ENCODE measurements around the gene DTD2.
A peak's percentile ranks its signal among the peaks of the same experiment; 100 is the strongest.

DTD2 gene

GRCh38 chr14:31456841-31457664, at the start of gene DTD2:
TSS of gene DTD2 (minus strand) at chr14:31457506. CDS start at chr14:31457393, 113 bp downstream.
- Histone ChIP-seq H3K9ac (ENCODE audit: low read depth, low read length) (peak within 1 kb of the TSS; percentile 78), H3K36me3 (ENCODE audit: insufficient read depth, low read length) (no peaks in the 10 kb centered on the region), H3K9me3 (ENCODE audit: control insufficient read depth, insufficient read depth, low read length) (no peaks in the 10 kb centered on the region), H3K4me1 (ENCODE audit: insufficient read depth, low read length) (peaks cover 8% of the 10 kb centered on the region; the same call in 1 of the 2 replicates)

DNA sequence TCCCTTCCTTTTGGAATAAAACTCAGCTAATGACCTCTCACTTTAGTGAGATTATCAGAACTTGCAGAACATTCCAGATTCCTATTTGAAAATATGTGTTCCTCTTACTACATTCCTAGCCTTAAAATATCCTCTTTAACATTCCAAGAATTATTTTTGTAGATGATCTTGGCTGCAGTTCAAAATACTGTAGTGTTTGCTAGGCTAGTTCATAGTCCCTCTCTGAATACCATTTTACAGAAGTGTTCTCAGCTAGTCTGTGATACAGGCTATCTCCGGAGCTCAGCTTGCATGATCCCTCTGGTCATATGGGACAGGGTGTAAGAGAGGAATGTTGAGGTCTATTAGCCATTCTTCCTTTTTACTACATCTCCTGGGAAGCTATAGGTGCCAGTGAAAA, 48.1 kb upstream of the DTD2 start:
- Histone ChIP-seq H3K9ac (ENCODE audit: low read depth, low read length) (no peak overlapping the region), H3K36me3 (ENCODE audit: insufficient read depth, low read length) (no peaks in the 10 kb centered on the region), H3K4me1 (ENCODE audit: insufficient read depth, low read length) (no peaks in the 10 kb centered on the region), H3K9me3 (ENCODE audit: control insufficient read depth, insufficient read depth, low read length) (no peaks in the 10 kb centered on the region)

GRCh38 chr14:31501870-31502269, 44.6 kb upstream of the DTD2 start:
- Histone ChIP-seq H3K36me3 (ENCODE audit: insufficient read depth, low read length) (no peaks in the 10 kb centered on the region), H3K4me1 (ENCODE audit: insufficient read depth, low read length) (no peaks in the 10 kb centered on the region), H3K9me3 (ENCODE audit: control insufficient read depth, insufficient read depth, low read length) (no peaks in the 10 kb centered on the region), H3K9ac (ENCODE audit: low read depth, low read length) (no peak overlapping the region)

GRCh38 chr14:31492759-31493498, 35.6 kb upstream of the DTD2 start:
- Histone ChIP-seq H3K9ac (ENCODE audit: low read depth, low read length) (no peak overlapping the region), H3K4me1 (ENCODE audit: insufficient read depth, low read length) (no peaks in the 10 kb centered on the region), H3K36me3 (ENCODE audit: insufficient read depth, low read length) (no peaks in the 10 kb centered on the region), H3K9me3 (ENCODE audit: control insufficient read depth, insufficient read depth, low read length) (no peaks in the 10 kb centered on the region)

DNA sequence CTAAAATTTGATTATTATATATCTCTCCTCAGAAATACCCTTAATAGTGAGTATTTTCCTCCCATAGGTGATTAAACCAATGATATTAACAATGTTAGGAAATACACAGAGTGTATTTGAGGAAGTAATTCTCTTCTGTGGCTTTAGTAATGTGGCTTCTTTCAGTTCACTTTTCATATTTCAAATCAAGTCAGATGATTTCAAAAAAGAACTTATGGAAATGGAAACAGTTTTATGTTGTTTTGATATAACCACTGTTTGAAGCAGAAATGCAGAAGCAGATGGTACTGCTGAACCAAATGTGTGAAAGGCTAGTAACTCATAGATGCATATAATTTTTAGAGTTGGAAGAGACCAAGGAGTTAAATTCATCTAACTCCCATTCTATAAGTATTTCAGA, 32.4 kb upstream of the DTD2 start:
- no peaks in the 10 kb centered on the region for H3K36me3 ChIP-seq (ENCODE audit: insufficient read depth, low read length)
- H3K4me1 ChIP-seq (ENCODE audit: insufficient read depth, low read length) = no peaks in the 10 kb centered on the region
- no peaks in the 10 kb centered on the region for H3K9me3 ChIP-seq (ENCODE audit: control insufficient read depth, insufficient read depth, low read length)
- H3K9ac ChIP-seq (ENCODE audit: low read depth, low read length) = no peak overlapping the region

DNA sequence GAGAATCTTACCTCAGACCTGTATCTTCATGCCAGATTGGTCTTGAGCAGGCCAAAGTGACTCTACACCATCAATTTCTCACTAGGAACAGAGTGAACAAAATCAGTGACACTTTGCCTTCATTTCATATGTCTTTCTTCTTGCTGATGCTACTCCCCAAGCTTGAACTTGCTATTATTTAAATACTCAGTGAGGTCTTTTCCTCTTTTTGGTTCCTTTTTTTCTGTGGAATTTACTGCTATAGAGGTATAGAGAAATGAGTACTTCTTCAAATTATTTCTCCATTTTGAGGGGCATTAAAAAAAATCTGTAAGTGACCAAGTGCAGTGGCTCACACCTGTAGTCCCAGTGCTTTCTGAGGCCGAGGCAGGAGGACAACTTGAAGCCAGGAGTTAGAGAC, 30.6 kb upstream of the DTD2 start, which contains the start of gene GPR33:
Gene GPR33 (minus strand): TSS at position 154 of the 400 bp plus-strand sequence. CDS start 4,074 bp downstream, outside the sequence.
- Histone ChIP-seq H3K9me3 (ENCODE audit: control insufficient read depth, insufficient read depth, low read length) (no peaks in the 10 kb centered on the region), H3K4me1 (ENCODE audit: insufficient read depth, low read length) (no peaks in the 10 kb centered on the region), H3K36me3 (ENCODE audit: insufficient read depth, low read length) (no peaks in the 10 kb centered on the region), H3K9ac (ENCODE audit: low read depth, low read length) (no peak within 1 kb of the TSS)

DNA sequence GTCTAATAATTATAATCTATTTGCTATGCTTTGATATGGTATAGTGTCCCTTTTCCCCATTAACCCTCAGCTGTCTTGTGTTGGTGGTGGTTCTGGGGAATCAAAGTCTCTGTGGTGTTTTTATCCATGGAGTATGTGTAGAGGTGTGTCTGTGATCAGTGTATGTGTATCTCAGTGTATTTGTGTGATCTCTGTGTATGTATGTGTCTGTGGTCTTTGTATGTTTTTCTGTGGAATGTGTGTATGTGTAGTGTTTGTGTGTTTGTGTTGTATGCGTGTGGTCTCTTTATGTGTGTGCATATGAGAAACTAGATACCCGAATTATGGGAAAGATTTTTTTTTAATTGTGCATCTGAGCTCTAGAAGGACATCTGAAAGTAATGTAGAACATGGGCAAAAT, 29.5 kb upstream of the DTD2 start:
- Histone ChIP-seq H3K4me1 (ENCODE audit: insufficient read depth, low read length) (no peaks in the 10 kb centered on the region), H3K36me3 (ENCODE audit: insufficient read depth, low read length) (no peaks in the 10 kb centered on the region), H3K9ac (ENCODE audit: low read depth, low read length) (no peak overlapping the region), H3K9me3 (ENCODE audit: control insufficient read depth, insufficient read depth, low read length) (no peaks in the 10 kb centered on the region)

GRCh38 chr14:31484754-31485153, 27.4 kb upstream of the DTD2 start:
- Histone ChIP-seq H3K4me1 (ENCODE audit: insufficient read depth, low read length) (no peaks in the 10 kb centered on the region), H3K9me3 (ENCODE audit: control insufficient read depth, insufficient read depth, low read length) (no peaks in the 10 kb centered on the region), H3K9ac (ENCODE audit: low read depth, low read length) (no peak overlapping the region), H3K36me3 (ENCODE audit: insufficient read depth, low read length) (no peaks in the 10 kb centered on the region)

- no peaks in the 10 kb centered on the region for H3K4me1 ChIP-seq (ENCODE audit: insufficient read depth, low read length)
- H3K9me3 ChIP-seq (ENCODE audit: control insufficient read depth, insufficient read depth, low read length) = no peaks in the 10 kb centered on the region
- H3K9ac ChIP-seq (ENCODE audit: low read depth, low read length) = no peak overlapping the region
- no peaks in the 10 kb centered on the region for H3K36me3 ChIP-seq (ENCODE audit: insufficient read depth, low read length)
Measured at GRCh38 chr14:31480156-31480555, 22.9 kb upstream of the DTD2 start.

- Histone ChIP-seq H3K36me3 (ENCODE audit: insufficient read depth, low read length) (no peaks in the 10 kb centered on the region), H3K4me1 (ENCODE audit: insufficient read depth, low read length) (no peaks in the 10 kb centered on the region), H3K9me3 (ENCODE audit: control insufficient read depth, insufficient read depth, low read length) (no peaks in the 10 kb centered on the region), H3K9ac (ENCODE audit: low read depth, low read length) (no peak overlapping the region)
Measured at GRCh38 chr14:31479027-31479426, 21.7 kb upstream of the DTD2 start.

- H3K4me1 ChIP-seq (ENCODE audit: insufficient read depth, low read length) = no peaks in the 10 kb centered on the region
- no peaks in the 10 kb centered on the region for H3K36me3 ChIP-seq (ENCODE audit: insufficient read depth, low read length)
- no peak overlapping the region for H3K9ac ChIP-seq (ENCODE audit: low read depth, low read length)
- no peaks in the 10 kb centered on the region for H3K9me3 ChIP-seq (ENCODE audit: control insufficient read depth, insufficient read depth, low read length)
Measured at GRCh38 chr14:31477248-31477647, 19.9 kb upstream of the DTD2 start.

DNA sequence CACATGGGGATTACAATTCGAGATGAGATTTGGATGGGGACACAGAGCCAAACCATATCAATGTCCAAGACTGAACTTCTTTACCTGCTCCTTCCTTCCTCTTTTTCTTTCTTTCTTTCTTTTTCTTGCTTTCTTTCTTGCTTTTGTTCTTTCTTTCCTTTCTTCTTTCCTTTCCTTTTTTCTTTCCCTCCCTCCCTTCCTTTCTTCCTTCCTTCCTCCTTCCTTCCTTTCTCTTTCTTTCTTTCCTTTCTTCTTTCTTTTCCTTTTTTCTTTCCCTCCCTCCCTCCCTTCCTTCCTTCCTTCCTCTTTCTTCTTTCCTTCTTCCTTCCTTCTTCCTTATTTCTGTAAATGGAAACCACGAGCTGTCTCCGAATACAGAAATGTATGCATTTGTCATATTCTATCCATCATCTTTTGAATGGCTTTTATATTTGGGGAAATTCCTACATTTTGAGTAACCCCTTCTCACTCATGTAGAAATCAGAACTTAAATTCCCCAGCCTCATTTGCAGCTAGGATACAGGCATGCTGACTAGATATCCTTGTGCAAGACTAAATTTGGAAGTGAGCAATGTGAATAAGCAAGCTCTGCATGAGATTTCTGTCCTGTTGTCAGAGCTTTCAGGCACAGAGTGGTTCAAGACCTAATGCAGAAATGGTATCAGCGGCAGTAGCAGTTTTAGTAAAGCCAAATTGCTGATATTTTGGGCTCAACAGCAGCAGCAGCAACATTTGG, 19.0 kb upstream of the DTD2 start:
- Histone ChIP-seq H3K9me3 (ENCODE audit: control insufficient read depth, insufficient read depth, low read length) (no peaks in the 10 kb centered on the region), H3K9ac (ENCODE audit: low read depth, low read length) (no peak overlapping the region), H3K4me1 (ENCODE audit: insufficient read depth, low read length) (no peaks in the 10 kb centered on the region), H3K36me3 (ENCODE audit: insufficient read depth, low read length) (no peaks in the 10 kb centered on the region)

DNA sequence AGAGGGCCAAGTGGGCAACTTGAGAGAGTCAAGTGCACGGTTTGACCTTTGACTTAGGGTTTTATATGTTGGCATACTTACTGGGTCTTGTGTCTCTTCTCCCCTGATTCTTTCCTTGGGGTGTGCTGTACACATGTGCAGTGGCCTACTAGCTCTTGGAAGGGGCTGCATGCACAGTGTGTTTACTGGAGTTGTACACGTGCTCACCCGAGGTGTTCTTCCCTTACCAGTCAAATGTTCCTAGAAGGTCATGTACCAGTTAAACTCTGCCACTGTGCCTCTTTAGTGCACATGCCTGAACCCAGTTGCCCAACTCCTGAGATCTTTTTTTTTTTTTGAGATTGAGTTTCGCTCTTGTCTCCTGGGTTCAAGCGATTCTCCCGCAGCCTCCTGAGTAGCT, 9.2 kb upstream of the DTD2 start:
- no peak overlapping the region for H3K9ac ChIP-seq (ENCODE audit: low read depth, low read length)
- H3K4me1 ChIP-seq (ENCODE audit: insufficient read depth, low read length) = no peaks in the 10 kb centered on the region
- H3K36me3 ChIP-seq (ENCODE audit: insufficient read depth, low read length) = no peaks in the 10 kb centered on the region

DNA sequence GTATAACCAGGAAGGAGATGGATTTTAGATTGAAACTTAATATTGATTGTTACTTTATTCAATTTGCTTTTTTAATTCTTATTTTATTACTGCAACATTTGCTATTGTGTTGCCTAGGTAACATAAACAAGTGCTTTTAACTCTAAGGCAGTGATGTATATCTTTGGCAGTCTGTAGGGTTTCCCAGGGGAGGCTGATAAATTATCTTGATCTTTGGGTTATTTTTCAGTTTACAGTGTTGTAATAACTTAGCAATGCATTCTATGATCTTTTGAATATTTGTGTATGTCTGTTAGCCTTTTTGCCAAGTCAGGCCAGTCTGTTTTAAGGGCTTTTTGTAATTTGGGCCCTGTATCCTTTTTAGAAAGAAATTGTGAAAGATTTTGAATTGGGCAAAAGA, 7.8 kb upstream of the DTD2 start:
- Histone ChIP-seq H3K9me3 (ENCODE audit: control insufficient read depth, insufficient read depth, low read length) (no peaks in the 10 kb centered on the region), H3K9ac (ENCODE audit: low read depth, low read length) (peak overlapping the region; percentile 39), H3K36me3 (ENCODE audit: insufficient read depth, low read length) (no peaks in the 10 kb centered on the region), H3K4me1 (ENCODE audit: insufficient read depth, low read length) (no peaks in the 10 kb centered on the region)

More for the DNA sequence above, 9.2 kb upstream of the DTD2 start:
- H3K9me3 ChIP-seq (ENCODE audit: control insufficient read depth, insufficient read depth, low read length) = no peaks in the 10 kb centered on the region
